Kidney epithelial cell (primary cell): Measurements from ENCODE around the gene WDR45. TPM values are rescaled to one million over a fixed set of nuclear protein-coding genes. Genes with fewer than 3 reads are reported as not detected.

ENCODE experiments used
- DNase-seq: peaks from one replicate; pipeline ENCODE4 v3.0.0-alpha.2; 2010; ENCODE audit warnings: low read depth
- H3K27me3 ChIP-seq: 2 replicates; pipeline ENCODE4 v1.6.0; 2011; ENCODE audit warnings: low read length; ENCODE audit not compliant: control insufficient read depth, insufficient read depth
- H3K36me3 ChIP-seq: 2 replicates; pipeline ENCODE4 v1.5.1; 2011; ENCODE audit warnings: low read length; ENCODE audit not compliant: control insufficient read depth, insufficient read depth
- H3K4me3 ChIP-seq: 2 replicates; pipeline ENCODE4 v1.5.1; 2011; ENCODE audit warnings: low read depth, mild to moderate bottlenecking, control low read depth, low read length
- CTCF ChIP-seq: IDR thresholded peaks from 2 replicates; pipeline ENCODE4 v1.5.1; 2011; ENCODE audit warnings: mild to moderate bottlenecking, moderate library complexity, low read length, control low read depth, inconsistent platforms; ENCODE audit not compliant: insufficient read depth, poor library complexity, severe bottlenecking
- total RNA-seq: library from RNA; depleted of rRNA; stranded (reverse); fragments of >200 nt; gene quantifications from 2 replicates; pipeline ENCODE4 v1.2.3, GENCODE V29; 2015

WDR45 gene
- total RNA-seq, 1 donor from 2014 or later, result 117 TPM

GRCh38 chrX:49067285-49068120 is 12.2 kb downstream of the WDR45 start:
- DNase-seq, result no peak

DNA sequence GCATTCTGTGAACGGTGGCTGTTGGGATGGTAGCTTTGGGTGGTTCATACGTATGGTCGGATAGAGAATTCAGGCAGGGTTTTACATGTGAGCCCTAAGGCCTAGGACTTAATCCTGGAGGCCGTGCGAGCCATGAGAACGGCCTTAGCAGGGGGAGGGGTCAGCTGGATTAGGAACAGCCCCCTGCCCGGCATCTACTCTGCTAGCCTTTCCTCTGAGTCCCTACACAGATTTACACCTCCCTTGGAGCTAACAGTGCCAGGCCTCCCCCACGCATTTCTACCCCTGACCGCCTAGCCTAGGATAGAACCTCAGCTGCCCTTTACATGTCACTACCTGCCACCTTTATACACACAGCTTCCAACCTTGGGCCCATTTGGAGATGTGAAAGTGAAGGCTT is 13.0 kb downstream of the WDR45 start:
- H3K27me3 ChIP-seq, result no peaks in the 10 kb centered on the region
- H3K36me3 ChIP-seq, result peaks cover 1% of the 10 kb centered on the region
- DNase-seq, result no peak
- no peak for TF ChIP-seq CTCF
- no peak overlapping the region for H3K4me3 ChIP-seq

More at GRCh38 chrX:49067285-49068120, 12.2 kb downstream of the WDR45 start:
- peaks cover 1% of the 10 kb centered on the region for H3K36me3 ChIP-seq
- H3K27me3 ChIP-seq, result no peaks in the 10 kb centered on the region
- H3K4me3 ChIP-seq, result no peak overlapping the region
- TF ChIP-seq CTCF, result no peak

GRCh38 chrX:49066278-49066677 is 13.4 kb downstream of the WDR45 start:
- no peak for DNase-seq
- no peak for TF ChIP-seq CTCF
- peaks cover 1% of the 10 kb centered on the region for H3K36me3 ChIP-seq
- H3K4me3 ChIP-seq, result no peak overlapping the region
- H3K27me3 ChIP-seq, result no peaks in the 10 kb centered on the region

GRCh38 chrX:49064735-49065134 is 15.0 kb downstream of the WDR45 start:
- no peak overlapping the region for H3K4me3 ChIP-seq
- no peak for TF ChIP-seq CTCF
- DNase-seq, result no peak
- H3K36me3 ChIP-seq, result peaks cover 1% of the 10 kb centered on the region
- no peaks in the 10 kb centered on the region for H3K27me3 ChIP-seq

GRCh38 chrX:49064303-49064702 is 15.4 kb downstream of the WDR45 start:
- Histone ChIP-seq H3K36me3 (peaks cover 1% of the 10 kb centered on the region), H3K27me3 (no peaks in the 10 kb centered on the region), H3K4me3 (no peak overlapping the region)
- TF ChIP-seq CTCF, result no peak
- DNase-seq, result no peak

GRCh38 chrX:49063715-49064114 is 16.0 kb downstream of the WDR45 start:
- H3K36me3 ChIP-seq, result peaks cover 1% of the 10 kb centered on the region
- H3K4me3 ChIP-seq, result no peak overlapping the region
- no peak for DNase-seq
- TF ChIP-seq CTCF, result no peak
- H3K27me3 ChIP-seq, result no peaks in the 10 kb centered on the region
